ENCODE results near the gene PRICKLE3.

The PRICKLE3 gene

GRCh38 chrX:49220100-49220499, 33.9 kb upstream of the PRICKLE3 start:
- Histone ChIP-seq H3K36me3 (replicated peaks; ENCODE audit: low read depth, low read length) (no peaks in the 10 kb centered on the region), H3K9ac (ENCODE audit: low read length) (no peak overlapping the region), H3K4me1 (ENCODE audit: low read length) (peaks cover 7% of the 10 kb centered on the region), H3K4me3 (ENCODE audit: low read length) (no peak overlapping the region), H3K4me2 (ENCODE audit: low read length) (no peak overlapping the region), H3K9me3 (ENCODE audit: insufficient read depth, low read length) (no peaks in the 10 kb centered on the region), H3K79me2 (ENCODE audit: low read length) (no peaks in the 10 kb centered on the region), H2AFZ (ENCODE audit: low read depth, low read length) (no peak overlapping the region), H3K27ac (ENCODE audit: low read length) (no peak overlapping the region), H4K20me1 (ENCODE audit: insufficient read depth, low read length) (no peaks in the 10 kb centered on the region), H3K27me3 (ENCODE audit: low read depth, low read length) (no peaks in the 10 kb centered on the region)
- no peak for TF ChIP-seq EZH2phosphoT487 (IDR thresholded peaks at IDR 0.05; ENCODE audit: low read depth)
- TF ChIP-seq CTCF (IDR thresholded peaks at IDR 0.05; ENCODE audit: low read depth, low read length): no peak

- H3K27ac ChIP-seq (ENCODE audit: low read length): no peak overlapping the region
- no peaks in the 10 kb centered on the region for H4K20me1 ChIP-seq (ENCODE audit: insufficient read depth, low read length)
- no peak overlapping the region for H2AFZ ChIP-seq (ENCODE audit: low read depth, low read length)
- H3K9me3 ChIP-seq (ENCODE audit: insufficient read depth, low read length): no peaks in the 10 kb centered on the region
- TF ChIP-seq CTCF (IDR thresholded peaks at IDR 0.05; ENCODE audit: low read depth, low read length) (no peak), EZH2phosphoT487 (IDR thresholded peaks at IDR 0.05; ENCODE audit: low read depth) (no peak)
- no peaks in the 10 kb centered on the region for H3K79me2 ChIP-seq (ENCODE audit: low read length)
- H3K4me3 ChIP-seq (ENCODE audit: low read length): no peak overlapping the region
- no peaks in the 10 kb centered on the region for H3K27me3 ChIP-seq (ENCODE audit: low read depth, low read length)
- H3K4me1 ChIP-seq (ENCODE audit: low read length): peaks cover 7% of the 10 kb centered on the region
- no peak overlapping the region for H3K4me2 ChIP-seq (ENCODE audit: low read length)
- no peak overlapping the region for H3K9ac ChIP-seq (ENCODE audit: low read length)
- H3K36me3 ChIP-seq (replicated peaks; ENCODE audit: low read depth, low read length): no peaks in the 10 kb centered on the region
Measured at GRCh38 chrX:49214996-49215526, 28.9 kb upstream of the PRICKLE3 start.

- H3K4me3 ChIP-seq (ENCODE audit: low read length): no peak overlapping the region
- H3K79me2 ChIP-seq (ENCODE audit: low read length): no peaks in the 10 kb centered on the region
- H3K36me3 ChIP-seq (replicated peaks; ENCODE audit: low read depth, low read length): no peaks in the 10 kb centered on the region
- H3K27me3 ChIP-seq (ENCODE audit: low read depth, low read length): no peaks in the 10 kb centered on the region
- no peak overlapping the region for H3K27ac ChIP-seq (ENCODE audit: low read length)
- no peaks in the 10 kb centered on the region for H4K20me1 ChIP-seq (ENCODE audit: insufficient read depth, low read length)
- H3K9ac ChIP-seq (ENCODE audit: low read length): no peak overlapping the region
- peaks cover 7% of the 10 kb centered on the region for H3K4me1 ChIP-seq (ENCODE audit: low read length)
- H3K9me3 ChIP-seq (ENCODE audit: insufficient read depth, low read length): no peaks in the 10 kb centered on the region
- H3K4me2 ChIP-seq (ENCODE audit: low read length): no peak overlapping the region
- no peak overlapping the region for H2AFZ ChIP-seq (ENCODE audit: low read depth, low read length)
- TF ChIP-seq CTCF (IDR thresholded peaks at IDR 0.05; ENCODE audit: low read depth, low read length) (no peak), EZH2phosphoT487 (IDR thresholded peaks at IDR 0.05; ENCODE audit: low read depth) (no peak)
Measured at GRCh38 chrX:49214416-49214815, 28.2 kb upstream of the PRICKLE3 start.

GRCh38 chrX:49212861-49213260, 26.7 kb upstream of the PRICKLE3 start:
- Histone ChIP-seq H3K9ac (ENCODE audit: low read length) (no peak overlapping the region), H4K20me1 (ENCODE audit: insufficient read depth, low read length) (no peaks in the 10 kb centered on the region), H3K27me3 (ENCODE audit: low read depth, low read length) (no peaks in the 10 kb centered on the region), H3K27ac (ENCODE audit: low read length) (no peak overlapping the region), H3K36me3 (replicated peaks; ENCODE audit: low read depth, low read length) (no peaks in the 10 kb centered on the region), H3K4me3 (ENCODE audit: low read length) (no peak overlapping the region), H3K79me2 (ENCODE audit: low read length) (no peaks in the 10 kb centered on the region), H2AFZ (ENCODE audit: low read depth, low read length) (no peak overlapping the region), H3K4me1 (ENCODE audit: low read length) (peaks cover 3% of the 10 kb centered on the region; the same call in 1 of the 2 replicates), H3K4me2 (ENCODE audit: low read length) (no peak overlapping the region), H3K9me3 (ENCODE audit: insufficient read depth, low read length) (no peaks in the 10 kb centered on the region)
- no peak for TF ChIP-seq CTCF (IDR thresholded peaks at IDR 0.05; ENCODE audit: low read depth, low read length)
- no peak for TF ChIP-seq EZH2phosphoT487 (IDR thresholded peaks at IDR 0.05; ENCODE audit: low read depth)

Data from OCI-LY3 (cell line).